Left renal cortex interstitium (tissue), 4 donors: ENCODE results near the gene GYG2. TPM values are rescaled to one million over a fixed set of nuclear protein-coding genes. Genes with fewer than 3 reads are reported as not detected.
"Not testable (repeated sequence)": the region's sequence is repeated elsewhere in the genome, so short reads cannot be mapped to it uniquely, and the experiment has no call there.

ENCODE experiments used
- DNase-seq, 4 donors: peaks; one replicate each; pipeline ENCODE4 v3.0.0-alpha.2; 2013; ENCODE audit warnings: low read depth in 4 of 4, low spot score in 2 of 4, missing footprints in 1 of 4
- polyA plus RNA-seq, 4 donors: library from polyadenylated mRNA; unstranded; fragments of 120-200 nt; gene quantifications; one replicate each; pipeline ENCODE4 v1.2.1, GENCODE V29; 2013; ENCODE audit not compliant: insufficient read length in 4 of 4

The GYG2 gene
- polyA plus RNA-seq, 4 donors, result 12.7 to 17.4 (median 16.8) TPM

DNA sequence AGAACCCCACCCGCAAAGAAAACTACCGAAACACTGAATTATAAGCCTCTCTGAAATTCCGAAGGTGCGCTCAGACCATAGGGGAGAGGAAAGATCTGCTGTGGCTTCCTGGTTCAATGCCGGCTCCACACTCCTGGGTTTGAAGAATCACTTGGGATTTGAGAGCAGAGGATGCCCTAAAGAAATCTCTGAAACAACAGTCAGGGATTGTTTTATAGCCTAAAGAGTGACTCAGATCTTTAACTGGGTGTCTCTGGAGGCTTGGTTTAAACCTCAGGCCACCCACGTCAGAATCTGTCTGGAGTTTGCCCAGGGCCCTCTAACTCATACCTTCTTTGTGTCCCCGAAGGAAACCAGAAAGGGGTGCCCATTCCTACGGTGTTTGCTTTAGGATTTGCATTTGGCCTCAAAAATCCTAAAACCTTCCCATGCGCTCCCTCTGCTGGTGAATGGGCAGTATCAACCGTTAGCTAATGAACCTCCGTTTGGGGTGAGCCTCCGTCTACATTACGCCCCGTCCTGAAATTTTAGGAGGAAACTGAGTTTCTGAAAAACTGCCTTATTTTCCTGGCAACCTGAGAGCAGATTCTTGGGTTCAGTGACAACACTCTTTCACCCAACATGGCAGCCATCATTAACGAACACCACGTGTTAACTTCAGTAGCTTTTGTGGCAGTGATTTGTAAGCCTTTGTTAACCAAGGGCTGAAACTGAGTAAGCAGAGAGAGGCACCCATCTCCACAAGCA is 16.4 kb upstream of the GYG2 start:
- DNase-seq, result not testable (repeated sequence)

GRCh38 chrX:2817036-2817435 is 11.7 kb upstream of the GYG2 start:
- no peak for DNase-seq

GRCh38 chrX:2819345-2820135 is 9.2 kb upstream of the GYG2 start:
- no peak for DNase-seq

- DNase-seq, result no peak
These were observed 8.5 kb upstream of the GYG2 start for GRCh38 chrX:2820136-2820771.

DNA sequence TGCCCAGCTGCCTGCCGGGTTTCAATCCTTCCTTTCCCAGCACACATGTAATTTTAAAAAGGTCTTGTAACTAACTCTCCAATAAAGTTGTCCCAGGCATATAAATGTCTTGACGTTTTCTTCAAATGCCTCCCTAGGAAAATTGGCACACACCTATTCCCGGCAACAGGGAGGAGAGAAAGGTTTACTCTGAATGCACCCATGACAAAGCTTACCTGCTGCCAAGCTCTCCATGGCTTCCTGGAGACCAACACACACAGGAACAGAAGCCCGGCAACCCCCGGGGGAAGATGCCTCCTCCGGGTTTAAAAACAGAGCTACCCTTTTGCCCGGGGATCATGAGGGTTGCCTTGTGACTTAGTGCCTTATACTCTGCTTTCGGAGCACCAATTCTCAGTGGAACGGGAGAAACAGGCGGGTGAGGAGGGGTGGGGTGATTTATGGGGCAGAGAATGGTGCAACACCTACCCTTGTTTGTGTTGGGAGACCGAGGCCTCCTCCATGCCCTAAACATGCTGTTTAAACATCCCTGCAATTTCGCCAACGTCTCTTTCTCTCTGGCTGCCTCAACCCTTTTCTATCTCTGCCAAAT is 4.8 kb upstream of the GYG2 start:
- no peak for DNase-seq

DNA sequence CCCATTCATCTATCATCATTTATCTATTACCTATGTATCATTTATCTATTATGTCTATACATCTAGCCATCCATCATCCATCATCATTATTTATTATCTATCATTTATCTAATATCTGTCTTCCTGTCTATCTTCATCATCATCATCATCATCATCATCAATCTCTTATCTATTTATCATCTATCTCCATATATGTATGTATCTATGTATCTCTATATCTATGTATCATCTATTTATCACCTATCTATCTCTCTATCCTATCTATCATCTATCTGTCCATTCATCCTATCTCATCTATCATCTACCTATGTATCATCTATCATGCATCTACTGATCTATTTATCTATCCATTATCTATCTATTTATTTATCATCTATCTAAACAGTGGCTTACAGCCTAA is 3.8 kb upstream of the GYG2 start:
- no peak for DNase-seq

DNA sequence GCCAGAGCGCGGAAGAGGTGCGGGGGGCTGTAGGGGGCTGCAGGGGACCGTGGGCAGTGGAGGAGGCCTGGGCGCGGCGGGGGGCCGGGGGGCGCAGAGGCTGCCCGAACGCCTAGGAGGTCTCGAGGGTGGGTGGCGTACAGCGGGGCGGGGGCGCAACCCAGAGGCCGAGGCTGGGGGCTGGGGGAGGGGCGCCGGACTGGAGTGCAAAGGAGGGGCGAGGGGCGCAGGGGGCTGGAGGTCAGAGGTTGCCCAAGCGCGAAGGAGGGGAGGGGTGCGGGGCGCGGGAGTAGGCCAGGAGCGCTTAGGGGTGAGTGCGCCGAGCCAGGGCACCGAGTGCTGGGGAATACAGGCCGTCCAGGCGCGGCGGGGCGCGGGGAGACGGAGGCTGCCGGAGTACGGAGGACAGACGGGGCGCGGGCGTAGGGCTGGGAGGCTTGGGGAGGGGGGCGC is 255 bp downstream of the GYG2 start:
- DNase-seq, result no peak

DNA sequence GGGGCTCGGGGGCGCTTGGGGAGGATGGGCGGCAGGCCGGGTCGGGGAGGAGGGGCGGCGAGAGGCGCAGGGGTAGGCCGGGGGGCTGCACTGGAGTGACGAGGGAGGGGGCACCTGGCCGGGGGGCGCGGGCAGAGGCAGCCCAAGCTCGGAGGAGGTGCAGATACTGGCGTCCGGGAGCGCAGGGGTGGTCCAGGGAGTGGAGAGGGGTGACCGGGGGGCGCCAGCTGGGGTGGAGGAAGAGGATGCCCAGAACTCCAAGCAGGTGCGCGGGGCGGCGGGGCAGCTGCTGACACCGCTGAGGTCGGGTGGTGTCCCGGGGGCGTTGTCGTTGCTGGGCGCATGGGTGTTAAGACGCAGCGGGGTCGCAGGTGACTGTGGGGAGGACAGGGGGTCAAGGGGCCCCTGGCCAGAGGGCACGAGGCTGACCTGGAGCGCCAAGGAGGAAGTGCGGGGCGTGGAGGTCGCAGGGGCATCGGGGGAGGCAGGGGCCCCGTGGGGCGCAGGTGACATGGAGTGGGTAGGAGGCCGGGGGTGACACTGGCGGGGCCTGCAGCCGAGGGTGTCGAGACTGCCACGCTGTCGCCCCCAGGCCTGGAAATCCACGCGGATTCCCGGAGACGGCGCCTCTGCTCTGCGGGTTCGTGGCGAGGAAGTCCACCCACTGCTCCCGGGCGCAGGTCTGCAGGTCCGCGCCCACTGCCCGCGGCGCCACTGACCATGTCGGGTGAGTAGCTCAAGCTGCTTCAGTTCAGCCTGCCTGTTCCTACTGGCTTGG is 928 bp downstream of the GYG2 start:
- DNase-seq, result no peak

- no peak for DNase-seq
These were observed 2.9 kb downstream of the GYG2 start for GRCh38 chrX:2831471-2832228.

DNA sequence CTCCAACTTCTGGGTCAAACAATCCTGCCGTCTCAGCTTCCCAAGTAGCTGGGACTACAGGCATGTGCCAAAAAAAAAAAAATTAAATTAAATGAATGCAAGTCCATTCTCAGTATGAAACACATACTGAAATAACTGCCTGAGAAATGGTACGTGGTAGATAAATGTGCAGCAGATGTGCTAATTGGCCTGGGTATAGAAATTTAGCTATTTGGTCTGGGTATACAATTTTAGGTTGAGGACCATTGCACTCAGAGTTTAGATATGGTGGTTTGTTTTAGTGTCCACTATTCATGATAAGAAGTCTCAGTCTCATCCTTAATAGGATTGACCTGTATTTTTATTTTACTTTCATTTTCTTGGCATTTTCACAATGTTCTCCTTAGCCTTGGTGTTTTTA is 9.2 kb downstream of the GYG2 start:
- DNase-seq, result no peak

- DNase-seq, result no peak
These were observed 12.2 kb downstream of the GYG2 start for GRCh38 chrX:2840961-2841360.

GRCh38 chrX:2841537-2841936 is 12.8 kb downstream of the GYG2 start:
- no peak for DNase-seq

GRCh38 chrX:2846992-2847391 is 18.3 kb downstream of the GYG2 start:
- no peak for DNase-seq

DNA sequence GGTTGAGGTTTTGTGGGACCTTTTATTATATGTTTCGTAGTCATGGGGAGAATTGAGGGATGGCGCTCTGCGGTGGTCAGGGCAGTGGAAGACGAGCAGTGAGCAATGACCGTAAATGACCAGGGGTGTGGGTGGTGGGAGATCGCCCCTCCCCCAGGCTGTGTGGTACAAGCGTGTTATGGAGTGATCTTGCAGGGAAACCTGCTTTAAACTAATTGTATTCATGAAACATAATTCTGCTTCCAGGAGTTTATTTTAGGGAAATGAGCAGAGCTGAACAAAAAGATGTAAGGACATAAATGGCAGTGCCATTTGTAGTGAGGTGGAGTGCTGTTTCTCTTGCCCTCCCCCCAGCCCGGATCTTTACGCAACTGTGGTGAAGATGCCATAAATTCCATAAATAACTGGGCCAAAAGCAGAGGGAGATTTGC is 20.2 kb downstream of the GYG2 start:
- DNase-seq, result no peak

DNA sequence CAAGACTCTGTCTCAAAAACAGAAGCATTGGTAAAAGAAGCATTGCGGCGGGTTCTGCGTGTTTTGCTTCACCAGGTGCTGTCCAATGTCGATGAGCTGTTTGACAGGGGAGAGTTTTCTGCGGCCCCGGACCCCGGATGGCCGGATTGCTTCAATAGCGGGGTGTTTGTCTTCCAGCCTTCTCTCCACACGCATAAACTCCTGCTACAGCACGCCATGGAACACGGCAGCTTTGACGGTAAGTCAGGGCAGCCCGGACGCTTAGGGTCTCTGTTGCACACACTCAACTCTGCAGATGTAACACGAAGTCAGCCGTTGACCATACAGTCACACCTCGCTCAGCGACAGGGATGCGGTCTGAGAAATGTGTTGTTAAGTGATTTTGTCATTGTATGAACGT is 26.2 kb downstream of the GYG2 start:
- DNase-seq, result no peak

DNA sequence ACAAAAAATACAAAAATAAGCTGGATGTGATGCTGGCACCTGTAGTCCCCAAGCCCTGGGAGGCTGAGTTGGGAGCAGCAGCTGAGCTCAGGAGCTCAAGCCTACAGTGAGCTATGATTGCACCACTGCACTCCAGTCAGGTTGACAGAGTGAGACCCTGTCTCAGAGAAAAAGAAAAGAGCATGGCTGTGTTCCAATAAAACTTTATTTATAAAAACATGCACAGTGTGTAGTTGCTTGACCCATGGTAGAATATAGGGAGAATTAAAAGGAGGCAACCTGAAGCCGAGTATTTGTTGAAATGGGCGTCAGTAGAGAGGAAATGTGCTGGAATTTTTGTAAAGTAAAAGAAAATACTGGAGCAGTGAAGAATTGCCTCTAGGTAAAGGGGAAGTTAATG is 27.0 kb downstream of the GYG2 start:
- no peak for DNase-seq

DNA sequence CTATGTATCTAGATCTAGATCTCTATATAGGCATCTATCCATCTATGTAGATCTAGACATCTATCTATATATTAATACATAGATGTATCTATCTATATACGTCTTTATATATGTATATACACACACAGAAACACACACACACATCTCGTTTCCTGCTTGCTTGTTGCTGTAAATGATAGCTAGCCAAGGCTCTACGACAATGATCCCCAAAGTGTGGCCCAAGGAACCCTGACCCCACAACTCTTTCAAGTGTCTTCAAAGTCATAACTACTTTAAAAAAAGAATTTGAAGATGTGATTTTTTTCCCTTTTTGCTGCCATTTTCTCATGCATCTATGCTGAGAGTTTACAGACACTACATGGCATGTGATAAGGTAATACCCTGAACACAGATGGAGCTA is 28.8 kb downstream of the GYG2 start:
- DNase-seq, result no peak

- no peak for DNase-seq
These were observed 30.6 kb downstream of the GYG2 start for GRCh38 chrX:2859197-2859797.

DNA sequence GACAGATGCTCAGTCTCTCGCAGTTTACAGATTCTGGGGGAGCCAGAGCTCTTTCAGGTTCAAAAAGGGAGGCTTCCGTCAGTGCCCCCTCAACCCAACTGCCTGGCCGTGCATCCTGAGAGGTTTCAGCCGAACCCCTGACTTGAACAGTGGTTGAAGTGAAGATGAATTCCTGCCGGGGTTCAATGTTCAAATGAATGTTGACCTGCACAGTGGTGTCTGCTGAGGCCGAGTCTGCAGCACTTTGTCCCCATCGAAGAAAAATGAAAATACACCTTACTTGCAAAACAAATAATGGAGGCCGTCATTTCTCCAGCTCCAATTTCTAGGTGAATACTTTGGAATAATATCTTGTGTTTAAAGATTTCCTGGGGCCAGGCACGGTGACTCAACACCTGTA is 33.7 kb downstream of the GYG2 start:
- no peak for DNase-seq
